GM12878 (cell line): Measurements from ENCODE around the gene CAMKMT. TPM values are rescaled to one million over a fixed set of nuclear protein-coding genes. Genes with fewer than 3 reads are reported as not detected.

ENCODE experiments used
- BACH1 ChIP-seq: fragments of 450-650 bp; IDR thresholded peaks from 2 replicates; pipeline ENCODE4 v1.6.1; 2017; ENCODE audit warnings: mild to moderate bottlenecking, borderline replicate concordance
- CHD4 ChIP-seq: fragments of 200-600 bp; sonication (generic); IDR thresholded peaks from 2 replicates; pipeline ENCODE4 v1.6.1; 2016; ENCODE audit warnings: mild to moderate bottlenecking
- IRF4 ChIP-seq: IDR thresholded peaks from 2 replicates; pipeline ENCODE4 v1.6.1; 2011; ENCODE audit warnings: low read depth, low read length
- MYC ChIP-seq: IDR thresholded peaks from 2 replicates; pipeline ENCODE4 v1.6.1; 2011; ENCODE audit warnings: mild to moderate bottlenecking, low read length, moderate library complexity, inconsistent platforms; ENCODE audit not compliant: insufficient read depth, insufficient replicate concordance, insufficient read length, severe bottlenecking
- NRF1 ChIP-seq: conservative IDR thresholded peaks from 2 replicates; pipeline ENCODE4 v1.6.1; 2011; ENCODE audit warnings: mild to moderate bottlenecking, low read depth, low read length, improper control_type of control experiment
- PML ChIP-seq: IDR thresholded peaks from 2 replicates; pipeline ENCODE4 v1.6.1; 2012; ENCODE audit warnings: low read length, inconsistent platforms
- SMAD1 ChIP-seq: fragments of 450-650 bp; IDR thresholded peaks from 2 replicates; pipeline ENCODE4 v1.6.1; 2018; ENCODE audit warnings: mild to moderate bottlenecking, low read depth; ENCODE audit not compliant: partially characterized antibody
- TCF3 ChIP-seq: IDR thresholded peaks from 2 replicates; pipeline ENCODE4 v1.6.1; 2012; ENCODE audit warnings: low read depth, mild to moderate bottlenecking, low read length, borderline replicate concordance; ENCODE audit not compliant: insufficient read depth
- WRNIP1 ChIP-seq: IDR thresholded peaks from 2 replicates; pipeline ENCODE4 v1.6.1; 2011; ENCODE audit warnings: low read depth, low read length, improper control_type of control experiment, borderline replicate concordance
- ZNF274 ChIP-seq: IDR thresholded peaks from one replicate; pipeline ENCODE4 v1.8.0; 2011; ENCODE audit not compliant: insufficient read length, insufficient read depth
- polyA plus RNA-seq, 11 experiments: library from polyadenylated mRNA; depleted of rRNA in 4 of 11; unstranded in 6 of 11; stranded (reverse) in 5 of 11; fragments of >200 nt; fragmentation: Nextera tagmentation in 4 of 11; fragmentation: Illumina TruSeq in 1 of 11; extraction: Ambion mirVana in 4 of 11; extraction: Trizol in 1 of 11; gene quantifications; 1 replicate in 1 of 11; 2 replicates in 10 of 11; pipeline versions ENCODE4 v1.2.1 to v1.2.3, GENCODE V29; 2011 to 2016; ENCODE audit warnings: inconsistent platforms in 2 of 11, missing spikeins in 2 of 11, low read depth in 1 of 11
- total RNA-seq, 4 experiments: library from RNA; depleted of rRNA in 3 of 4; stranded (reverse); fragments of >200 nt in 3 of 4; fragmentation: Illumina TruSeq in 1 of 4; extraction: Trizol in 1 of 4; gene quantifications; 2 replicates each; pipeline versions ENCODE4 v1.2.1 to v1.2.3, GENCODE V29; 2013 to 2021
- TF ChIP-seq, protein P1 (sequence below): fragments of 450-650 bp; formaldehyde crosslinking; IDR thresholded peaks from 2 replicates; pipeline ENCODE4 v1.4.0; 2020; ENCODE audit warnings: mild to moderate bottlenecking, moderate library complexity
- TF ChIP-seq, protein P2 (sequence below): IDR thresholded peaks from 2 replicates; pipeline ENCODE4 v1.6.1; 2011; ENCODE audit warnings: mild to moderate bottlenecking, low read depth, low read length, moderate library complexity; ENCODE audit not compliant: insufficient replicate concordance

Gene CAMKMT
- total and polyA plus RNA-seq, 10 of the 15 experiments (the other 5 are each of a cell fraction or from before 2014, with no cell fraction given): 2.7 to 16.0 (median 11.8) TPM

DNA sequence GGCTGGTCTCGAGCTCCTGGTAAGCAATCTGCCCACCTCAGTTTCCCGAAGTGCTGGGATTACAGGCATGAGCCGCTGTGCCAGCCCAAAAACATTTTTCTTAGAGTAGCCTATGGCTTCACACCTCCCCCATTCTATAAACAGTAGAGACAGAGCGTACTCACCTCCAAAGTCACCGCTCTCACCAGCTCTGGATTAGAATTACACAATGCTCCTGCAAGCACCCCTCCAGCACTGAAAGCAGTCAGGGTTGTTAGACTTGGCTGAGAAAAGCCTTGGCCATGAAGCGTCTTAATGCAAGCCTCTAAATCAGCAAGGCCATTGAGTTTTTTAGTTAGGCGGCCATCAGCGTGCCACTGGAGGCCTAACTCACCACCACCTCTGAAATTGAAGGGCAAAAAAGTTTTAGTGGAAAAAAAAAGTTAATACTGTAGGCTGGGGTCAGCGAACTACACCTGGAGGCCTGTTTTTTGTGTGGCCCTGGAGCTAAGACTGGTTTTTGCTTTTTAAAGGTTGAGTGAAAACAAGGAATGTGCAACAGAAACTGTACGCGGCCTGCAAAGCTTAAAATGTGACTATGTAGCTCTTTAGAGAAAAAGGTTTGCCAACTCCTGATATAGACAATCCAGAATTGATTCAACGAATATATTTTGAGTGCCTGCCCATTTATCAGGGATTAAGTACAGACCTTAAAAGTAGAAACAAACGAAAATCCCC, 35.0 kb upstream of the CAMKMT start (continued):
- TF ChIP-seq, protein P1, sequence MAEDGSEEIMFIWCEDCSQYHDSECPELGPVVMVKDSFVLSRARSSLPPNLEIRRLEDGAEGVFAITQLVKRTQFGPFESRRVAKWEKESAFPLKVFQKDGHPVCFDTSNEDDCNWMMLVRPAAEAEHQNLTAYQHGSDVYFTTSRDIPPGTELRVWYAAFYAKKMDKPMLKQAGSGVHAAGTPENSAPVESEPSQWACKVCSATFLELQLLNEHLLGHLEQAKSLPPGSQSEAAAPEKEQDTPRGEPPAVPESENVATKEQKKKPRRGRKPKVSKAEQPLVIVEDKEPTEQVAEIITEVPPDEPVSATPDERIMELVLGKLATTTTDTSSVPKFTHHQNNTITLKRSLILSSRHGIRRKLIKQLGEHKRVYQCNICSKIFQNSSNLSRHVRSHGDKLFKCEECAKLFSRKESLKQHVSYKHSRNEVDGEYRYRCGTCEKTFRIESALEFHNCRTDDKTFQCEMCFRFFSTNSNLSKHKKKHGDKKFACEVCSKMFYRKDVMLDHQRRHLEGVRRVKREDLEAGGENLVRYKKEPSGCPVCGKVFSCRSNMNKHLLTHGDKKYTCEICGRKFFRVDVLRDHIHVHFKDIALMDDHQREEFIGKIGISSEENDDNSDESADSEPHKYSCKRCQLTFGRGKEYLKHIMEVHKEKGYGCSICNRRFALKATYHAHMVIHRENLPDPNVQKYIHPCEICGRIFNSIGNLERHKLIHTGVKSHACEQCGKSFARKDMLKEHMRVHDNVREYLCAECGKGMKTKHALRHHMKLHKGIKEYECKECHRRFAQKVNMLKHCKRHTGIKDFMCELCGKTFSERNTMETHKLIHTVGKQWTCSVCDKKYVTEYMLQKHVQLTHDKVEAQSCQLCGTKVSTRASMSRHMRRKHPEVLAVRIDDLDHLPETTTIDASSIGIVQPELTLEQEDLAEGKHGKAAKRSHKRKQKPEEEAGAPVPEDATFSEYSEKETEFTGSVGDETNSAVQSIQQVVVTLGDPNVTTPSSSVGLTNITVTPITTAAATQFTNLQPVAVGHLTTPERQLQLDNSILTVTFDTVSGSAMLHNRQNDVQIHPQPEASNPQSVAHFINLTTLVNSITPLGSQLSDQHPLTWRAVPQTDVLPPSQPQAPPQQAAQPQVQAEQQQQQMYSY (CRISPR knock-in tag): no peak
- TF ChIP-seq PML: no peak
- TF ChIP-seq TCF3: no peak
- TF ChIP-seq BACH1: no peak
- no peak for TF ChIP-seq IRF4
- no peak for TF ChIP-seq NRF1
- no peak for TF ChIP-seq SMAD1
- no peak for TF ChIP-seq CHD4
- TF ChIP-seq, protein P2, sequence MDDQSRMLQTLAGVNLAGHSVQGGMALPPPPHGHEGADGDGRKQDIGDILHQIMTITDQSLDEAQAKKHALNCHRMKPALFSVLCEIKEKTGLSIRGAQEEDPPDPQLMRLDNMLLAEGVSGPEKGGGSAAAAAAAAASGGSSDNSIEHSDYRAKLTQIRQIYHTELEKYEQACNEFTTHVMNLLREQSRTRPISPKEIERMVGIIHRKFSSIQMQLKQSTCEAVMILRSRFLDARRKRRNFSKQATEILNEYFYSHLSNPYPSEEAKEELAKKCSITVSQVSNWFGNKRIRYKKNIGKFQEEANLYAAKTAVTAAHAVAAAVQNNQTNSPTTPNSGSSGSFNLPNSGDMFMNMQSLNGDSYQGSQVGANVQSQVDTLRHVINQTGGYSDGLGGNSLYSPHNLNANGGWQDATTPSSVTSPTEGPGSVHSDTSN: no peak
- no peak for TF ChIP-seq ZNF274
- TF ChIP-seq MYC: no peak
- no peak for TF ChIP-seq WRNIP1
